H1 (cell line): Measurements from ENCODE around the gene ITPKB. TPM values are rescaled to one million over a fixed set of nuclear protein-coding genes. Genes with fewer than 3 reads are reported as not detected.

ENCODE experiments used
- CTCF ChIA-PET: fragments of 300-600 bp; sonication (Branson Sonifier 250); formaldehyde crosslinking; loops from one replicate; lab custom pipeline; 2021; ENCODE audit not compliant: partially characterized antibody; lab: Charles Lee
- POLR2A ChIA-PET: fragments of 300-600 bp; sonication (Branson Sonifier 250); formaldehyde crosslinking; loops from one replicate; lab custom pipeline; 2021; ENCODE audit warnings: inconsistent platforms; ENCODE audit not compliant: partially characterized antibody; lab: Charles Lee
- DNase-seq, 2 experiments: peaks; one replicate each; pipeline versions ENCODE4 v3.0.0 to v3.0.0-alpha.2; 2010 to 2022; ENCODE audit warnings: low spot score in 2 of 2, low read depth in 1 of 2, mixed read lengths in 1 of 2
- FAIRE-seq: peaks from 2 replicates; lab custom pipeline; 2011; peaks lifted over from hg19 to GRCh38; lab: Jason Lieb, UNC
- H2AFZ ChIP-seq: 2 replicates; pipeline ENCODE4 v1.8.1; 2012; ENCODE audit warnings: low read length, inconsistent platforms
- H2AK5ac ChIP-seq: 2 replicates; pipeline ENCODE4 v1.6.1; 2013; ENCODE audit warnings: low read depth, low read length
- H2BK120ac ChIP-seq: replicated peaks from 2 replicates; pipeline ENCODE3; 2013; ENCODE audit warnings: low read depth, low read length, inconsistent platforms
- H2BK12ac ChIP-seq: 2 replicates; pipeline ENCODE4 v1.6.1; 2013; ENCODE audit warnings: low read depth, low read length
- H2BK15ac ChIP-seq: 2 replicates; pipeline ENCODE4 v1.6.1; 2013; ENCODE audit warnings: low read length
- H2BK20ac ChIP-seq: 2 replicates; pipeline ENCODE4 v1.6.1; 2013; ENCODE audit warnings: low read length
- H2BK5ac ChIP-seq: 2 replicates; pipeline ENCODE4 v1.6.1; 2013; ENCODE audit warnings: low read depth, low read length
- H3K14ac ChIP-seq: 2 replicates; pipeline ENCODE4 v1.6.1; 2013; ENCODE audit warnings: inconsistent platforms; ENCODE audit not compliant: insufficient read length
- H3K18ac ChIP-seq: 2 replicates; pipeline ENCODE4 v1.6.1; 2013; ENCODE audit warnings: low read length; ENCODE audit errors: extremely low read depth
- H3K23ac ChIP-seq: 2 replicates; pipeline ENCODE4 v1.6.1; 2013; ENCODE audit warnings: inconsistent platforms; ENCODE audit not compliant: insufficient read length
- H3K23me2 ChIP-seq: 2 replicates; pipeline ENCODE4 v1.6.1; 2013; ENCODE audit warnings: low read depth, low read length
- H3K27ac ChIP-seq: 2 replicates; pipeline ENCODE4 v1.6.1; 2011; ENCODE audit warnings: low read depth, low read length, inconsistent platforms
- H3K27me3 ChIP-seq, 4 experiments: replicated peaks in 1 of 4; 1 replicate in 1 of 4; 2 replicates in 3 of 4; pipeline versions ENCODE4 v1.6.1 to v1.8.1; 2011 to 2013; ENCODE audit warnings: low read length in 3 of 4, mild to moderate bottlenecking in 3 of 4, inconsistent platforms in 2 of 4, mixed read lengths in 2 of 4, moderate library complexity in 1 of 4; ENCODE audit not compliant: control insufficient read depth in 3 of 4, insufficient read depth in 3 of 4; ENCODE audit errors: extremely low read depth in 1 of 4
- H3K36me3 ChIP-seq, 4 experiments: 2 replicates each; pipeline versions ENCODE4 v1.6.1 to v1.8.1; 2011 to 2013; ENCODE audit warnings: mild to moderate bottlenecking in 4 of 4, low read length in 3 of 4, moderate library complexity in 2 of 4, control low read depth in 1 of 4, inconsistent platforms in 1 of 4; ENCODE audit not compliant: insufficient read depth in 4 of 4, control insufficient read depth in 2 of 4
- H3K4ac ChIP-seq: replicated peaks from 2 replicates; pipeline ENCODE3; 2013; ENCODE audit warnings: low read length, low read depth, mixed read lengths, inconsistent platforms; ENCODE audit not compliant: insufficient read length
- H3K4me1 ChIP-seq, 4 experiments: replicated peaks in 1 of 4; 1 replicate in 1 of 4; 2 replicates in 3 of 4; pipeline versions ENCODE4 v1.6.1 to v1.8.1; 2011 to 2013; ENCODE audit warnings: low read length in 3 of 4, inconsistent platforms in 2 of 4, mixed read lengths in 1 of 4; ENCODE audit not compliant: insufficient read depth in 4 of 4, control insufficient read depth in 3 of 4
- H3K4me2 ChIP-seq, 2 experiments: 2 replicates each; pipeline versions ENCODE4 v1.6.1 to v1.8.1; 2011 to 2013; ENCODE audit warnings: low read depth in 2 of 2, low read length in 2 of 2, control low read depth in 1 of 2, inconsistent platforms in 1 of 2, mild to moderate bottlenecking in 1 of 2; ENCODE audit not compliant: insufficient read depth in 1 of 2
- H3K4me3 ChIP-seq, 4 experiments: fragments of 200-600, 300-600 bp in 1 of 4; sonication (generic), shearing (Covaris generic), sonication (Bioruptor Twin) in 1 of 4; 2 replicates each; pipeline versions ENCODE4 v1.5.1 to v1.8.1; 2011 to 2016; ENCODE audit warnings: low read length in 4 of 4, low read depth in 3 of 4, control low read depth in 2 of 4, inconsistent platforms in 2 of 4, mild to moderate bottlenecking in 2 of 4, mixed read lengths in 1 of 4, moderate library complexity in 1 of 4; ENCODE audit not compliant: insufficient read depth in 2 of 4; ENCODE audit errors: extremely low read depth in 1 of 4
- H3K56ac ChIP-seq: replicated peaks from 2 replicates; pipeline ENCODE3; 2013; ENCODE audit warnings: low read depth, mild to moderate bottlenecking, mixed read lengths, low read length, inconsistent platforms; ENCODE audit not compliant: insufficient read length
- H3K79me1 ChIP-seq: 2 replicates; pipeline ENCODE4 v1.6.1; 2013; ENCODE audit warnings: low read depth, low read length, control low read depth
- H3K79me2 ChIP-seq, 2 experiments: 2 replicates each; pipeline versions ENCODE4 v1.6.1 to v1.8.1; 2012 to 2013; ENCODE audit warnings: low read length in 2 of 2, mild to moderate bottlenecking in 2 of 2, inconsistent platforms in 1 of 2; ENCODE audit not compliant: insufficient read depth in 2 of 2, control insufficient read depth in 1 of 2
- H3K9ac ChIP-seq, 4 experiments: replicated peaks in 1 of 4; 1 replicate in 1 of 4; 2 replicates in 3 of 4; pipeline versions ENCODE4 v1.6.1 to v1.8.1; 2011 to 2013; ENCODE audit warnings: low read depth in 3 of 4, low read length in 3 of 4, control low read depth in 2 of 4, mild to moderate bottlenecking in 2 of 4, moderate library complexity in 2 of 4, inconsistent platforms in 1 of 4; ENCODE audit errors: extremely low read depth in 1 of 4
- H3K9me3 ChIP-seq, 2 experiments: 2 replicates each; pipeline versions ENCODE4 v1.6.1 to v1.8.1; 2012 to 2013; ENCODE audit warnings: mild to moderate bottlenecking in 2 of 2, moderate library complexity in 2 of 2, control low read depth in 1 of 2, inconsistent platforms in 1 of 2, low read depth in 1 of 2, low read length in 1 of 2, mixed read lengths in 1 of 2; ENCODE audit not compliant: insufficient read depth in 2 of 2
- H4K20me1 ChIP-seq, 2 experiments: replicated peaks in 1 of 2; 2 replicates each; pipeline versions ENCODE3 to v1.8.1; 2011 to 2013; ENCODE audit warnings: inconsistent platforms in 2 of 2, low read length in 2 of 2, mild to moderate bottlenecking in 1 of 2; ENCODE audit not compliant: insufficient read depth in 2 of 2, control insufficient read depth in 1 of 2
- H4K5ac ChIP-seq: 2 replicates; pipeline ENCODE4 v1.6.1; 2013; ENCODE audit warnings: low read length, low read depth, mixed read lengths, inconsistent platforms; ENCODE audit not compliant: insufficient read length
- H4K8ac ChIP-seq: 2 replicates; pipeline ENCODE4 v1.8.0; 2013; ENCODE audit warnings: mild to moderate bottlenecking, moderate library complexity, low read length, inconsistent platforms; ENCODE audit not compliant: insufficient read depth; ENCODE audit errors: extremely low read depth
- H4K91ac ChIP-seq: replicated peaks from 2 replicates; pipeline ENCODE3; 2013; ENCODE audit warnings: low read length, mixed read lengths, inconsistent platforms; ENCODE audit not compliant: insufficient read length
- CTCF ChIP-seq, 3 experiments: IDR thresholded peaks; 1 replicate in 2 of 3; 2 replicates in 1 of 3; pipeline versions ENCODE4 v1.5.1 to v1.6.1; 2011; ENCODE audit warnings: low read length in 3 of 3, mild to moderate bottlenecking in 3 of 3, inconsistent platforms in 2 of 3, low read depth in 1 of 3, moderate library complexity in 1 of 3; ENCODE audit not compliant: insufficient read depth in 1 of 3; ENCODE audit errors: control extremely low read depth in 1 of 3
- RAD21 ChIP-seq, 2 experiments: IDR thresholded peaks in 1 of 2; conservative IDR thresholded peaks in 1 of 2; 2 replicates each; pipeline ENCODE4 v1.6.1; 2011; ENCODE audit warnings: low read depth in 2 of 2, low read length in 2 of 2, improper control_type of control experiment in 1 of 2, inconsistent platforms in 1 of 2, mild to moderate bottlenecking in 1 of 2, moderate library complexity in 1 of 2
- TBP ChIP-seq: IDR thresholded peaks from 2 replicates; pipeline ENCODE4 v1.6.1; 2011; ENCODE audit warnings: low read depth, low read length, improper control_type of control experiment
- whole genome bisulfite sequencing, 2 experiments: shearing (Covaris generic) in 1 of 2; methylation state at CpG; one replicate each; pipeline versions ENCODE4 v1.1.6 to v1.1.7; 2013 to 2015; ENCODE audit warnings: low lambda C conversion rate in 2 of 2, mixed read lengths in 2 of 2, inconsistent platforms in 1 of 2, low coverage in 1 of 2, missing lambda C conversion rate in 1 of 2; ENCODE audit not compliant: insufficient replicate concordance in 2 of 2, insufficient coverage in 1 of 2, insufficient read length in 1 of 2; ENCODE audit errors: extremely low coverage in 1 of 2, missing lambda C conversion rate in 1 of 2; 5-methylcytosine and 5-hydroxymethylcytosine counted together
- polyA plus RNA-seq, 7 experiments: library from polyadenylated mRNA; depleted of rRNA in 3 of 7; stranded (reverse) in 5 of 7; unstranded in 2 of 7; fragments of >200 nt in 5 of 7; fragments of 200-250 nt in 2 of 7; gene quantifications; 1 replicate in 5 of 7; 2 replicates in 1 of 7; 4 replicates in 1 of 7; pipeline versions ENCODE4 v1.2.1 to v1.2.3, GENCODE V29; 2011 to 2013; ENCODE audit warnings: missing spikeins in 2 of 7, mixed read lengths in 2 of 7
- total RNA-seq: library from RNA; stranded (reverse); fragmentation: NEBNext Ultra II Directional; extraction: Animal tissue kit (Norgen Biotek cat#: 25700); gene quantifications from 2 replicates; pipeline ENCODE4 v1.2.1, GENCODE V29; 2021

The ITPKB gene
- total and polyA plus RNA-seq, 2 of the 8 experiments (the other 6 are each of a cell fraction or from before 2014, with no cell fraction given): 1.7 to 4.8 TPM

GRCh38 chr1:226708967-226709396, 30.1 kb downstream of the ITPKB start:
- no peak overlapping the region for H2AFZ ChIP-seq
- peaks cover 2% of the 10 kb centered on the region; the same call in 1 of the 2 replicates for H3K79me1 ChIP-seq
- H2BK15ac ChIP-seq: no peak overlapping the region
- H2BK5ac ChIP-seq: 0 out of 2 replicates have a peak overlapping the region, but pooled peaks have one; percentile 39
- TF ChIP-seq CTCF (IDR thresholded peaks at IDR 0.05; ENCODE audit: control extremely low read depth in 1 of 3, insufficient read depth in 1 of 3, low read depth in 1 of 3, low read length in 3 of 3): peak; percentile 8 to 22 (median 14); a peak in 3 of 4 replicates
- peak; percentile 16 to 46; a peak in 3 of 4 replicates for TF ChIP-seq RAD21 (IDR thresholded peaks at IDR 0.05 in 1 of 2, conservative IDR thresholded peaks at IDR 0.05 in 1 of 2; ENCODE audit: low read depth in 2 of 2, low read length in 2 of 2)
- TF ChIP-seq TBP: no peak
- H3K4me3 ChIP-seq: no peak overlapping the region
- ChIA-PET POLR2A (interaction anchor here (1.5 kb wide), 1 partner anchor 29 kb away, joined by 3 read pairs; no protein-coding TSS in a partner anchor), CTCF (interaction anchor here (0.6 to 2.6 kb wide), 10 partner anchors 16 to 120 kb away, joined by 3 to 7 read pairs (median 4); no protein-coding TSS in a partner anchor)
- H3K27me3 ChIP-seq: no peaks in the 10 kb centered on the region
- H2BK20ac ChIP-seq: no peak overlapping the region
- H4K8ac ChIP-seq: no peak overlapping the region
- no peak overlapping the region for H2BK12ac ChIP-seq
- no peak overlapping the region for H3K4ac ChIP-seq
- H3K23me2 ChIP-seq: 0 out of 2 replicates have a peak, but pooled peaks cover 2% of the 10 kb centered on the region
- no peak for DNase-seq
- 81% methylated on average over 5 of the region's 5 CpGs; no CpG with 5 or more reads in 1 of the 2 experiments for WGBS, 2 experiments
- H3K36me3 ChIP-seq: no peaks in the 10 kb centered on the region
- no peak overlapping the region for H3K18ac ChIP-seq
- no peak overlapping the region for H3K27ac ChIP-seq
- FAIRE-seq: no peak
- no peaks in the 10 kb centered on the region for H4K20me1 ChIP-seq
- H3K9ac ChIP-seq: no peak overlapping the region
- H3K4me1 ChIP-seq: no peaks in the 10 kb centered on the region
- H2BK120ac ChIP-seq: no peak overlapping the region
- H3K79me2 ChIP-seq: no peaks in the 10 kb centered on the region
- no peak overlapping the region for H3K23ac ChIP-seq
- H3K14ac ChIP-seq: no peak overlapping the region
- H2AK5ac ChIP-seq: no peak overlapping the region
- no peak overlapping the region for H3K56ac ChIP-seq
- no peak overlapping the region for H3K4me2 ChIP-seq
- no peak overlapping the region for H4K5ac ChIP-seq
- H3K9me3 ChIP-seq: no peaks in the 10 kb centered on the region; a peak in 1 of 4 replicates
- H4K91ac ChIP-seq: no peak overlapping the region
